Esophagus muscularis mucosa (tissue), 4 donors: ENCODE measurements around the gene LRRC4B. TPM values are rescaled to one million over a fixed set of nuclear protein-coding genes. Genes with fewer than 3 reads are reported as not detected.

Experiments used
- DNase-seq: peaks from one replicate; pipeline ENCODE4 v3.0.0-alpha.2; 2017; ENCODE audit errors: extremely low spot score
- H3K27ac ChIP-seq, 4 donors: fragments of 200-600 bp; sonication (generic); replicated peaks in 1 of 4; 1 replicate in 3 of 4; 2 replicates in 1 of 4; pipeline ENCODE4 v1.5.1; 2016 to 2019; ENCODE audit warnings: mild to moderate bottlenecking in 1 of 4
- H3K27me3 ChIP-seq, 4 donors: fragments of 200-600 bp; sonication (generic); one replicate each; pipeline versions ENCODE4 v1.5.1 to v1.6.0; 2016 to 2019
- H3K36me3 ChIP-seq, 4 donors: fragments of 200-600 bp; sonication (generic); one replicate each; pipeline ENCODE4 v1.5.1; 2016 to 2019
- H3K4me1 ChIP-seq, 4 donors: fragments of 200-600 bp; sonication (generic); one replicate each; pipeline ENCODE4 v1.5.1; 2016 to 2019
- H3K4me3 ChIP-seq, 4 donors: fragments of 200-600 bp; sonication (generic); 1 replicate in 2 of 4; 2 replicates in 2 of 4; pipeline ENCODE4 v1.5.1; 2016 to 2019; ENCODE audit warnings: mild to moderate bottlenecking in 4 of 4, moderate library complexity in 1 of 4
- H3K9me3 ChIP-seq, 4 donors: fragments of 200-600 bp; sonication (generic); 1 replicate in 3 of 4; 2 replicates in 1 of 4; pipeline ENCODE4 v1.5.1; 2016 to 2019
- EP300 ChIP-seq: sonication (generic); formaldehyde crosslinking; IDR thresholded peaks from one replicate; pipeline ENCODE4 v1.6.1; 2017; ENCODE audit warnings: antibody characterized with exemption
- POLR2A ChIP-seq: fragments of 450-650 bp; IDR thresholded peaks from one replicate; pipeline ENCODE4 v1.6.1; 2017; ENCODE audit warnings: antibody characterized with exemption, moderate library complexity, mild to moderate bottlenecking, low read depth
- POLR2AphosphoS5 ChIP-seq, 2 donors: sonication (generic); formaldehyde crosslinking; IDR thresholded peaks; one replicate each; pipeline ENCODE4 v1.6.1; 2017; ENCODE audit warnings: antibody characterized with exemption in 2 of 2
- WGBS: methylation state at CpG from one replicate; pipeline ENCODE4 v1.1.5; 2018; 5-methylcytosine and 5-hydroxymethylcytosine counted together
- intact Hi-C: fragments of 100-400 bp; cut with DNase I; formaldehyde crosslinking; loops from one replicate; pipeline ENCODE4 v1.15.1; 2023
- total RNA-seq, 4 donors: library from RNA; depleted of rRNA; stranded (reverse); fragments of >200 nt; gene quantifications; one replicate each; pipeline versions ENCODE4 v1.1.0 to v1.2.1, GENCODE V29; 2016
- TF ChIP-seq, protein P1 (sequence below), 3 experiments: fragments of 200-600 bp in 2 of 3; fragments of 450-650 bp in 1 of 3; sonication (generic) in 2 of 3; IDR thresholded peaks; one replicate each; pipeline ENCODE4 v1.5.1; 2017 to 2019; ENCODE audit warnings: antibody characterized with exemption in 3 of 3, mild to moderate bottlenecking in 2 of 3, moderate library complexity in 1 of 3

The LRRC4B gene
- total RNA-seq, 4 donors from 2014 or later: 3.7 to 12.5 (median 6.7) TPM

DNA sequence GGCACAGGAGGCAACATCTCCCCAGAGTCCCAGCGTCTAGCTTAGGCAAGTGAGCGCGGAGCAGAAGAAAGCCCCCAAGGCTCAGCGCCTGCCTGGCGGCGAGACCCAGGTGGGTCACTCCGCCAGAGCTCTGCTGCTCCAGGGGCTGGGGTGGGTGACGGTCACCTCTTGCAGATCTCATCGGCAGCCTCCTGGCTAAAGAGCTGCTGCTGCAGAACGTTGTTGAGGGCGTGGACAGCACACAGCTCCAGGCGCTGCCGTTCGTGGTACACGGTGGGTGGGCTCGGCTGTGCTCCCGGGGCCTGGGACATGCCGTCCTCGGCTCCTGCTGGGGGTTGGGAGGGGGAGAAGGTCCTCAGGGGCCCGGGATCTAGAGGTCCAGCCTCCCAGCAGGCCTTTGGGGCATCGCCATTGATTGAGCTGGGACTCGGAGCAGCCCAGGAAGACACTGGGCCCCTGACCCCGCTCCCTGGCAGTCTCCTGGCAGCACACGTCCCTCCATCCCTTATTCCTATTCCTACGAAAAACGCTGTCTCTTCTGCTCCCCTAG lies 58.0 kb downstream of the LRRC4B start:
- intact Hi-C loops: no loop called here
- Histone ChIP-seq H3K4me1 (peaks cover 17 to 25% (median 22%) of the 10 kb centered on the region in 4 donors), H3K9me3 (no peaks in the 10 kb centered on the region), H3K27ac (peak overlapping the region; percentile 75 to 81 (median 77)), H3K36me3 (peaks cover 0 to 21% (median 10%) of the 10 kb centered on the region in 4 donors), H3K4me3 (peak overlapping the region; percentile 65 to 87 (median 72)), H3K27me3 (peaks cover 0 to 10% (median 0%) of the 10 kb centered on the region in 4 donors)
- 62% methylated on average over 17 of the region's 26 CpGs for WGBS
- no peak for DNase-seq
- TF ChIP-seq, protein P1, sequence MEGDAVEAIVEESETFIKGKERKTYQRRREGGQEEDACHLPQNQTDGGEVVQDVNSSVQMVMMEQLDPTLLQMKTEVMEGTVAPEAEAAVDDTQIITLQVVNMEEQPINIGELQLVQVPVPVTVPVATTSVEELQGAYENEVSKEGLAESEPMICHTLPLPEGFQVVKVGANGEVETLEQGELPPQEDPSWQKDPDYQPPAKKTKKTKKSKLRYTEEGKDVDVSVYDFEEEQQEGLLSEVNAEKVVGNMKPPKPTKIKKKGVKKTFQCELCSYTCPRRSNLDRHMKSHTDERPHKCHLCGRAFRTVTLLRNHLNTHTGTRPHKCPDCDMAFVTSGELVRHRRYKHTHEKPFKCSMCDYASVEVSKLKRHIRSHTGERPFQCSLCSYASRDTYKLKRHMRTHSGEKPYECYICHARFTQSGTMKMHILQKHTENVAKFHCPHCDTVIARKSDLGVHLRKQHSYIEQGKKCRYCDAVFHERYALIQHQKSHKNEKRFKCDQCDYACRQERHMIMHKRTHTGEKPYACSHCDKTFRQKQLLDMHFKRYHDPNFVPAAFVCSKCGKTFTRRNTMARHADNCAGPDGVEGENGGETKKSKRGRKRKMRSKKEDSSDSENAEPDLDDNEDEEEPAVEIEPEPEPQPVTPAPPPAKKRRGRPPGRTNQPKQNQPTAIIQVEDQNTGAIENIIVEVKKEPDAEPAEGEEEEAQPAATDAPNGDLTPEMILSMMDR (IDR thresholded peaks at IDR 0.05): no peak
- no peak for TF ChIP-seq EP300
- TF ChIP-seq POLR2A: no peak
- TF ChIP-seq POLR2AphosphoS5 (IDR thresholded peaks at IDR 0.05): no peak

DNA sequence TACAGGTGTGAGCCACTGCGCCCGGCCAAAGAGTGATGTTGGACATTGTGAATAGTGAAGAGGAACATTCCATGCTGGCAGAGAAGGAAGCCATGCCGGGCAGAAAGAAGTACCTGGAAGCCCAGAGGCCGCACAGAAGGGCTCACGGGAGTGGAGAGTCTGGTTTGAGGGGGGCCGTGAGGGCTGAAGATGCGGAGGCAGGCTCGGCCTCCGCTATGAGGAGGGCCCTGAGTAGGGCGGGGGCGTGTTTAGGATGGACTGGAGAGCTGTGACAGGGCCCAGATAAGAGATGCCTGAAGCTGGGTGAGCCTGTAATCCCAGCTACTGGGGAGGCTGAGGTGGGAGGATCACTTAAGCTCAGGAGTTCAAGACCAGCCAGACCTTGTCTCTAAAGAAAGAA lies 58.9 kb downstream of the LRRC4B start:
- H3K27ac ChIP-seq: no peak overlapping the region
- TF ChIP-seq POLR2AphosphoS5 (IDR thresholded peaks at IDR 0.05) (no peak), EP300 (no peak), POLR2A (no peak)
- TF ChIP-seq, protein P1 (IDR thresholded peaks at IDR 0.05): no peak
- 81% methylated on average over 11 of the region's 11 CpGs for WGBS

DNA sequence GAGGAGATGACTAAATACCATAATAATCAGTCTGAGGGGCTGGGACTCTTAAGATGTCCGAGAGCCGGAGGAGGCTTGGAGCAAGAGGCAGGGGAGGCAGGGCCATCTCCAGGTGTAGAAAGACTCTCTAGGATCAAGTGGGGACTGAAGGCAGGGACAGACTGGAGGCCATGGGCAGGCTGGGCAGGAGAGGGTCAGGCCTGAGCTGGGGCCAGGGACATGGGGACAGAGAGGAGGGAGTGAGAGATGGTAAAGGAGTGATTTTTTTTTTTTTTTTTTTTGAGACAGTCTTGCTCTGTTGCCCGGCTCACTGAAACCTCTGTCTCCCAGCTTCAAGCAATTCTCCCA lies 59.4 kb downstream of the LRRC4B start:
- Histone ChIP-seq H3K36me3 (peaks cover 0 to 22% (median 10%) of the 10 kb centered on the region in 4 donors), H3K9me3 (no peaks in the 10 kb centered on the region), H3K27me3 (no peaks in the 10 kb centered on the region), H3K27ac (no peak overlapping the region), H3K4me3 (no peak overlapping the region), H3K4me1 (peaks cover 17 to 25% (median 21%) of the 10 kb centered on the region in 4 donors)
- DNase-seq: no peak
- WGBS: 92% methylated on average over 3 of the region's 3 CpGs
- intact Hi-C loops: no loop called here
- TF ChIP-seq POLR2AphosphoS5 (IDR thresholded peaks at IDR 0.05): no peak
- no peak for TF ChIP-seq EP300
- TF ChIP-seq, protein P1 (IDR thresholded peaks at IDR 0.05): no peak
- no peak for TF ChIP-seq POLR2A

More for the DNA sequence above, 58.9 kb downstream of the LRRC4B start:
- peaks cover 17 to 25% (median 22%) of the 10 kb centered on the region in 4 donors for H3K4me1 ChIP-seq
- no peak for DNase-seq
- H3K9me3 ChIP-seq: no peaks in the 10 kb centered on the region
- peaks cover 0 to 2% (median 0%) of the 10 kb centered on the region in 4 donors for H3K27me3 ChIP-seq
- intact Hi-C loops: no loop called here
- peaks cover 0 to 22% (median 10%) of the 10 kb centered on the region in 4 donors for H3K36me3 ChIP-seq
- no peak overlapping the region for H3K4me3 ChIP-seq

DNA sequence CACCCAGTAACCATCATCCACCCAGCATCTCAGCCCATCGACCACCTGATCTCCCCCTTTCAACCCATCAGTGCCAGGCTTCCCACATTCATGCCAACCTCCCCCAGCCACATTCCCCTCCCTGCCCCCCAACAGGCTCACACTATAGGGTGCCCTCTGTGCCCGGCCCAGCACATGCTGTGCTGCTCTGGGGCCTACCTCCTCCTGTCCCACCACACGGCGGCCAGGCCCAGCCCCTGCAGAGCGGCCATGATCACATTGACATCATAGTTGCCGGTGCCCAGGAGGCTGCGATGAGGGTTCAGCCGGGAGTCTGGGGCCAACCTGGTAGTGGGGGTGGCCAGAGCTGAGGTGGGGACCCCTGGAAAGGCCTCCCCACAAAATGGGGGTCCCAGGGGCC lies 60.9 kb downstream of the LRRC4B start:
- TF ChIP-seq, protein P1 (IDR thresholded peaks at IDR 0.05): no peak
- TF ChIP-seq EP300: no peak
- TF ChIP-seq POLR2A: no peak
- no peak for TF ChIP-seq POLR2AphosphoS5 (IDR thresholded peaks at IDR 0.05)
- no peak for DNase-seq
- Histone ChIP-seq H3K27ac (no peak overlapping the region), H3K9me3 (no peaks in the 10 kb centered on the region), H3K27me3 (no peaks in the 10 kb centered on the region), H3K4me1 (peaks cover 17 to 25% (median 20%) of the 10 kb centered on the region in 4 donors), H3K36me3 (peaks cover 0 to 22% (median 10%) of the 10 kb centered on the region in 4 donors), H3K4me3 (no peak overlapping the region)
- intact Hi-C loops: no loop called here
- 96% methylated on average over 8 of the region's 8 CpGs for WGBS

DNA sequence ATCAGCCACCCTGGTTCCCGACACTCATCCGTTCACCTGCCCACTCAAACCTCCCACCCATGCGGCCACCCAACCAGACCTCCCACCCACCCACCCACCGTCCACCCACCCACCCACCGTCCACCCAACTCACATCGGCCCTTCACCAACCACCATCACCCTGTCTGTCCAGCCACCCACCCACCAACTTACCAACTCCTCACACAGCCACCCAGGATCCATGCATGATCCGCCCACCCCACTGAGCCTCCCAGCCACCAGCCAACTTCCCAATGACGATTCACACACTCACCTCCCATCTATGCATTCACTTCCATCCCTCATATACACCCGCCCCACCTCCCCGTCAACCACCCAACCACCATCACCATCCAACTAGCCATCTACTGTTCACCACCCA lies 61.5 kb downstream of the LRRC4B start:
- H3K36me3 ChIP-seq: peaks cover 0 to 22% (median 10%) of the 10 kb centered on the region in 4 donors

More for the DNA sequence above, 61.5 kb downstream of the LRRC4B start:
- intact Hi-C loops: no loop called here
- no peaks in the 10 kb centered on the region for H3K9me3 ChIP-seq
- TF ChIP-seq EP300: no peak
- no peak for TF ChIP-seq POLR2A
- TF ChIP-seq POLR2AphosphoS5 (IDR thresholded peaks at IDR 0.05): no peak
- TF ChIP-seq, protein P1 (IDR thresholded peaks at IDR 0.05): no peak
- H3K4me3 ChIP-seq: no peak overlapping the region
- peaks cover 13 to 22% (median 20%) of the 10 kb centered on the region in 4 donors for H3K4me1 ChIP-seq
- no peaks in the 10 kb centered on the region for H3K27me3 ChIP-seq
- DNase-seq: no peak
- no peak overlapping the region for H3K27ac ChIP-seq
- 94% methylated on average over 9 of the region's 10 CpGs for WGBS
